ENCODE data around the gene CCDC83. TPM values are rescaled to one million over a fixed set of nuclear protein-coding genes. Genes with fewer than 3 reads are reported as not detected.

CCDC83 gene
- total and polyA plus RNA-seq, 9 of the 15 experiments (the other 6 are each of a cell fraction or from before 2014, with no cell fraction given) = not detected

GRCh38 chr11:85886089-85887056 lies 31.2 kb downstream of the CCDC83 start:
- no TSS peak for BruUV-seq (replicated peaks)
- WGBS (ENCODE audit: insufficient coverage, low coverage, missing lambda C conversion rate) = 1% methylated on average over 7 of the region's 7 CpGs
- Histone ChIP-seq H3K9me1 (ENCODE audit: control insufficient read depth, insufficient read depth, low read length) (no peaks in the 10 kb centered on the region), H3K79me2 (ENCODE audit: control insufficient read depth, insufficient read depth, low read length) (no peaks in the 10 kb centered on the region), H3K9ac (ENCODE audit: insufficient read depth in 1 of 2, low read depth in 2 of 2, low read length in 2 of 2) (no peak overlapping the region), H3K4me1 (replicated peaks in 1 of 2; ENCODE audit: control insufficient read depth in 2 of 2, insufficient read depth in 2 of 2, low read length in 2 of 2) (no peaks in the 10 kb centered on the region), H3K27me3 (ENCODE audit: control insufficient read depth in 2 of 2, insufficient read depth in 2 of 2, low read length in 2 of 2) (peaks cover 0 to 13% of the 10 kb centered on the region in 2 experiments; a peak in 3 of 5 replicates), H4K20me1 (replicated peaks; ENCODE audit: control insufficient read depth, insufficient read depth, low read length) (no peaks in the 10 kb centered on the region), H3K36me3 (ENCODE audit: control insufficient read depth, insufficient read depth, low read length) (no peaks in the 10 kb centered on the region), H3K4me2 (ENCODE audit: insufficient read depth, low read length) (no peak overlapping the region), H3K4me3 (no peak overlapping the region), H3K27ac (ENCODE audit: extremely low read depth, low read depth, low read length) (no peak overlapping the region), H2AFZ (ENCODE audit: low read depth, low read length) (no peak overlapping the region), H3K9me3 (replicated peaks; ENCODE audit: control insufficient read depth, insufficient read depth, low read depth, low read length) (no peaks in the 10 kb centered on the region)
- ChIA-PET POLR2A (interaction anchor here (1.2 kb wide), 1 partner anchor 20 kb away, joined by 3 read pairs; no protein-coding TSS in a partner anchor), CTCF (ENCODE audit: low intra/inter-chr PET ratio) (no interaction called here)
- in situ Hi-C loops (cut with MboI) = no loop called here
- intact Hi-C loops (cut with micrococcal nuclease) = no loop called here
- ATAC-seq (no peak), FAIRE-seq (no peak), DNase-seq (ENCODE audit: extremely low read depth in 1 of 4, low spot score in 3 of 4) (no peak)
- TF ChIP-seq SRF (CRISPR knock-in tag; IDR thresholded peaks at IDR 0.05) (no peak), HDAC8 (tag; IDR thresholded peaks at IDR 0.05) (no peak), ELF4 (CRISPR knock-in tag; IDR thresholded peaks at IDR 0.05) (no peak), HSF4 (CRISPR knock-in tag; IDR thresholded peaks at IDR 0.05; ENCODE audit: borderline replicate concordance) (no peak), KAT7 (CRISPR knock-in tag; IDR thresholded peaks at IDR 0.05; ENCODE audit: borderline replicate concordance) (no peak), BDP1 (IDR thresholded peaks at IDR 0.05; ENCODE audit: insufficient read depth, insufficient read length) (no peak), ID3 (CRISPR knock-in tag; IDR thresholded peaks at IDR 0.05) (no peak), ID3 (tag; IDR thresholded peaks at IDR 0.05) (no peak), SOX6 (IDR thresholded peaks at IDR 0.05) (no peak), PCBP2 (IDR thresholded peaks at IDR 0.05; ENCODE audit: low read depth, low read length, poor library complexity, severe bottlenecking) (no peak), NEUROD1 (IDR thresholded peaks at IDR 0.05; ENCODE audit: borderline replicate concordance, low read depth, low read length, partially characterized antibody) (no peak), ZFPM2 (CRISPR knock-in tag; IDR thresholded peaks at IDR 0.05) (no peak)
- TF ChIP-seq, protein P1, sequence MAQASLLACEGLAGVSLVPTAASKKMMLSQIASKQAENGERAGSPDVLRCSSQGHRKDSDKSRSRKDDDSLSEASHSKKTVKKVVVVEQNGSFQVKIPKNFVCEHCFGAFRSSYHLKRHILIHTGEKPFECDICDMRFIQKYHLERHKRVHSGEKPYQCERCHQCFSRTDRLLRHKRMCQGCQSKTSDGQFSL (CRISPR knock-in tag; IDR thresholded peaks at IDR 0.05) = no peak
- TF ChIP-seq, protein P1 (tag; IDR thresholded peaks at IDR 0.05) = no peak
- TF ChIP-seq, protein P2, sequence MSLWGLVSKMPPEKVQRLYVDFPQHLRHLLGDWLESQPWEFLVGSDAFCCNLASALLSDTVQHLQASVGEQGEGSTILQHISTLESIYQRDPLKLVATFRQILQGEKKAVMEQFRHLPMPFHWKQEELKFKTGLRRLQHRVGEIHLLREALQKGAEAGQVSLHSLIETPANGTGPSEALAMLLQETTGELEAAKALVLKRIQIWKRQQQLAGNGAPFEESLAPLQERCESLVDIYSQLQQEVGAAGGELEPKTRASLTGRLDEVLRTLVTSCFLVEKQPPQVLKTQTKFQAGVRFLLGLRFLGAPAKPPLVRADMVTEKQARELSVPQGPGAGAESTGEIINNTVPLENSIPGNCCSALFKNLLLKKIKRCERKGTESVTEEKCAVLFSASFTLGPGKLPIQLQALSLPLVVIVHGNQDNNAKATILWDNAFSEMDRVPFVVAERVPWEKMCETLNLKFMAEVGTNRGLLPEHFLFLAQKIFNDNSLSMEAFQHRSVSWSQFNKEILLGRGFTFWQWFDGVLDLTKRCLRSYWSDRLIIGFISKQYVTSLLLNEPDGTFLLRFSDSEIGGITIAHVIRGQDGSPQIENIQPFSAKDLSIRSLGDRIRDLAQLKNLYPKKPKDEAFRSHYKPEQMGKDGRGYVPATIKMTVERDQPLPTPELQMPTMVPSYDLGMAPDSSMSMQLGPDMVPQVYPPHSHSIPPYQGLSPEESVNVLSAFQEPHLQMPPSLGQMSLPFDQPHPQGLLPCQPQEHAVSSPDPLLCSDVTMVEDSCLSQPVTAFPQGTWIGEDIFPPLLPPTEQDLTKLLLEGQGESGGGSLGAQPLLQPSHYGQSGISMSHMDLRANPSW (CRISPR knock-in tag; IDR thresholded peaks at IDR 0.05) = no peak

Data from K562 (cell line).